MCF 10A (cell line): ENCODE measurements around the gene XKRX. TPM values are rescaled to one million over a fixed set of nuclear protein-coding genes. Genes with fewer than 3 reads are reported as not detected.

Experiments used
- BruUV-seq: library from RNA; stranded (reverse); fragments of 400-500 nt; replicated peaks from 2 replicates; lab custom pipeline; 2021; lab: Mats Ljungman, UMichigan
- CTCF ChIA-PET: fragments of 300-600 bp; sonication (Branson Sonifier 250); formaldehyde crosslinking; extraction: SDS; loops from one replicate; lab custom pipeline; 2021; ENCODE audit warnings: antibody characterized with exemption, inconsistent platforms; lab: Yijun Ruan, JAX
- POLR2A ChIA-PET: fragments of 300-600, 350-650 bp; sonication (Branson Sonifier 250); formaldehyde crosslinking; extraction: SDS; loops from one replicate; lab custom pipeline; 2020; ENCODE audit warnings: antibody characterized with exemption, inconsistent platforms; lab: Yijun Ruan, JAX
- DNase-seq: peaks from one replicate; pipeline ENCODE4 v3.0.0-alpha.2; 2018; ENCODE audit not compliant: unreplicated experiment
- H3K27ac Mint-ChIP-seq: one replicate; pipeline ENCODE4 v1.8.0; 2022; ENCODE audit warnings: mild to moderate bottlenecking, low read depth, mixed read lengths; ENCODE audit not compliant: unreplicated experiment
- H3K27me3 Mint-ChIP-seq: one replicate; pipeline ENCODE4 v1.8.0; 2022; ENCODE audit warnings: mixed read lengths; ENCODE audit not compliant: insufficient read depth, unreplicated experiment
- H3K36me3 Mint-ChIP-seq: one replicate; pipeline ENCODE4 v1.8.0; 2022; ENCODE audit warnings: mild to moderate bottlenecking, moderate library complexity, mixed read lengths; ENCODE audit not compliant: insufficient read depth, unreplicated experiment
- H3K4me1 Mint-ChIP-seq: one replicate; pipeline ENCODE4 v1.8.0; 2022; ENCODE audit warnings: mixed read lengths; ENCODE audit not compliant: insufficient read depth, unreplicated experiment
- H3K4me3 Mint-ChIP-seq: one replicate; pipeline ENCODE4 v1.8.0; 2022; ENCODE audit warnings: mild to moderate bottlenecking, moderate library complexity, mixed read lengths; ENCODE audit not compliant: unreplicated experiment
- H3K9me3 Mint-ChIP-seq: one replicate; pipeline ENCODE4 v1.8.0; 2022; ENCODE audit warnings: mixed read lengths; ENCODE audit not compliant: unreplicated experiment
- intact Hi-C: fragments of 100-400 bp; cut with micrococcal nuclease; formaldehyde crosslinking; loops from 2 replicates; pipeline ENCODE4 v1.14.1; 2022
- total RNA-seq: library from RNA; stranded (reverse); gene quantifications from 2 replicates; pipeline ENCODE4 v1.2.3, GENCODE V29; 2022
- TF ChIP-seq, protein P1 (sequence below): fragments of 200-600 bp; IDR thresholded peaks from one replicate; pipeline ENCODE4 v1.8.0; 2022; ENCODE audit warnings: antibody characterized with exemption, mild to moderate bottlenecking; ENCODE audit not compliant: unreplicated experiment

The XKRX gene
- total RNA-seq, 1 experiment from 2014 or later, result 0.26 TPM

GRCh38 chrX:100969936-100970335 is 41.2 kb upstream of the XKRX start:
- H3K4me3 Mint-ChIP-seq, result no peak overlapping the region
- BruUV-seq, result no TSS peak
- TF ChIP-seq, protein P1, sequence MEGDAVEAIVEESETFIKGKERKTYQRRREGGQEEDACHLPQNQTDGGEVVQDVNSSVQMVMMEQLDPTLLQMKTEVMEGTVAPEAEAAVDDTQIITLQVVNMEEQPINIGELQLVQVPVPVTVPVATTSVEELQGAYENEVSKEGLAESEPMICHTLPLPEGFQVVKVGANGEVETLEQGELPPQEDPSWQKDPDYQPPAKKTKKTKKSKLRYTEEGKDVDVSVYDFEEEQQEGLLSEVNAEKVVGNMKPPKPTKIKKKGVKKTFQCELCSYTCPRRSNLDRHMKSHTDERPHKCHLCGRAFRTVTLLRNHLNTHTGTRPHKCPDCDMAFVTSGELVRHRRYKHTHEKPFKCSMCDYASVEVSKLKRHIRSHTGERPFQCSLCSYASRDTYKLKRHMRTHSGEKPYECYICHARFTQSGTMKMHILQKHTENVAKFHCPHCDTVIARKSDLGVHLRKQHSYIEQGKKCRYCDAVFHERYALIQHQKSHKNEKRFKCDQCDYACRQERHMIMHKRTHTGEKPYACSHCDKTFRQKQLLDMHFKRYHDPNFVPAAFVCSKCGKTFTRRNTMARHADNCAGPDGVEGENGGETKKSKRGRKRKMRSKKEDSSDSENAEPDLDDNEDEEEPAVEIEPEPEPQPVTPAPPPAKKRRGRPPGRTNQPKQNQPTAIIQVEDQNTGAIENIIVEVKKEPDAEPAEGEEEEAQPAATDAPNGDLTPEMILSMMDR, result no peak
- intact Hi-C loops, result no loop called here
- no peaks in the 10 kb centered on the region for H3K4me1 Mint-ChIP-seq
- H3K27ac Mint-ChIP-seq, result no peak overlapping the region
- H3K27me3 Mint-ChIP-seq, result peaks cover 24% of the 10 kb centered on the region
- DNase-seq, result no peak
- no peaks in the 10 kb centered on the region for H3K9me3 Mint-ChIP-seq
- ChIA-PET POLR2A (no interaction called here), CTCF (no interaction called here)
- no peaks in the 10 kb centered on the region for H3K36me3 Mint-ChIP-seq

DNA sequence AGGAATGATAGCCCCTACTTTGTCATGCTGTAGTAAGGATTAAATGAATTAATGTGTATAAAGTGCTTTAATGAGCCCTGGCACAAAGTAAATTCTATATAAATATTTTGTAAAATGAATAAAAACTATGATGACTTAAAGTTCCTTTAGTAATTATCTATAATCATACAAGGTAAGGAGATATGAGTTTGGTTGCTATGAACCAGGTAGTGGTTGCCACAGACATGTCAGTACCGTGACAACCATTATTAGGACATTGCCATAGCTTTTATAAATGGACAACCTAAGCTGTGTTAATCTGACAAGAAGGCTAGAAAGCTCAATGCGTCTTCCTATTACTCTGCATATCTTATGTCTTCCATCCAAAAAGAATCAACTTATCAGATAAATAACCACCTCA is 40.7 kb upstream of the XKRX start, which contains the start of gene ARL13A:
Gene ARL13A, plus strand, starts transcription at position 301 of the 400 bp plus-strand sequence. CDS start 3,982 bp downstream, outside the sequence.
- H3K9me3 Mint-ChIP-seq, result no peaks in the 10 kb centered on the region
- peaks cover 26% of the 10 kb centered on the region for H3K27me3 Mint-ChIP-seq
- TF ChIP-seq, protein P1, result no peak
- H3K27ac Mint-ChIP-seq, result no peak within 1 kb of the TSS
- no peak for DNase-seq
- no peaks in the 10 kb centered on the region for H3K36me3 Mint-ChIP-seq
- ChIA-PET CTCF (no interaction called here), POLR2A (no interaction called here)
- H3K4me3 Mint-ChIP-seq, result no peak within 1 kb of the TSS
- BruUV-seq, result no TSS peak
- intact Hi-C loops, result no loop called here
- H3K4me1 Mint-ChIP-seq, result no peaks in the 10 kb centered on the region

GRCh38 chrX:100964362-100964761 is 35.6 kb upstream of the XKRX start:
- DNase-seq, result no peak
- no TSS peak for BruUV-seq
- ChIA-PET CTCF (interaction anchor here (0.6 kb wide), 1 partner anchor 882 kb away, joined by 3 read pairs; no protein-coding TSS in a partner anchor), POLR2A (no interaction called here)
- no peaks in the 10 kb centered on the region for H3K4me1 Mint-ChIP-seq
- H3K27me3 Mint-ChIP-seq, result peaks cover 26% of the 10 kb centered on the region
- TF ChIP-seq, protein P1, result no peak
- H3K4me3 Mint-ChIP-seq, result no peak overlapping the region
- peaks cover 5% of the 10 kb centered on the region for H3K36me3 Mint-ChIP-seq
- H3K9me3 Mint-ChIP-seq, result no peaks in the 10 kb centered on the region
- intact Hi-C loops, result no loop called here
- no peak overlapping the region for H3K27ac Mint-ChIP-seq

DNA sequence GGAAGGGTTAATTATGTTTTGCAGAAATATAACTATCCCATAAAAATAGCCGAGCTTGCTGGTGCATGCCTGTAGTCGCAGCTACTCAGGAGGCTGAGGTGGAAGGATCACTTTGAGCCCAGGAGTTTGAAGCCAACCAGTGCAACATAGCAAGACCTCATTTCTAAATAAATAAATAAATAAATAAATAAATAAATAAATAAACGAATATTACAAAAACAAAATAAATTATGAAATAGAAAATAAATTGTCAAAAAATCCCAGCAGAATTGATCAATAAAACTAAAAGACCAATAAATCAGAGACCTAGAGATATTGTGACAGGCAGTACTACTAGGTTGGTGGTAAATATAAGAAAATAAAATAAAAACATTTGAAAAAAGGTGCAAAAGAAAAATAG is 34.1 kb upstream of the XKRX start:
- Mint-ChIP-seq H3K36me3 (peaks cover 5% of the 10 kb centered on the region), H3K9me3 (no peaks in the 10 kb centered on the region), H3K27me3 (peaks cover 30% of the 10 kb centered on the region), H3K4me1 (no peaks in the 10 kb centered on the region), H3K27ac (no peak overlapping the region), H3K4me3 (no peak overlapping the region)
- TF ChIP-seq, protein P1, result no peak
- intact Hi-C loops, result no loop called here
- no peak for DNase-seq
- BruUV-seq, result no TSS peak
- CTCF ChIA-PET, result no interaction called here
- POLR2A ChIA-PET, result no interaction called here
